BJ (cell line): ENCODE measurements around the gene BBIP1. TPM values are rescaled to one million over a fixed set of nuclear protein-coding genes. Genes with fewer than 3 reads are reported as not detected.

Experiments
- CTCF ChIA-PET: fragments of 350-600 bp; formaldehyde crosslinking; extraction: SDS; loops from one replicate; lab custom pipeline; 2021; ENCODE audit warnings: antibody characterized with exemption, inconsistent platforms; lab: Yijun Ruan, JAX
- POLR2A ChIA-PET: fragments of 300-600 bp; sonication (Branson Sonifier 250); formaldehyde crosslinking; extraction: SDS; loops from one replicate; lab custom pipeline; 2021; ENCODE audit warnings: antibody characterized with exemption; lab: Charles Lee
- DNase-seq: peaks from one replicate; pipeline ENCODE4 v3.0.0-alpha.2; 2011; ENCODE audit warnings: low read depth
- H3K27me3 ChIP-seq: 2 replicates; pipeline ENCODE4 v1.6.0; 2011; ENCODE audit warnings: low read length; ENCODE audit not compliant: control insufficient read depth, insufficient read depth
- H3K36me3 ChIP-seq: 2 replicates; pipeline ENCODE4 v1.5.1; 2011; ENCODE audit warnings: low read length; ENCODE audit not compliant: control insufficient read depth, insufficient read depth
- H3K4me3 ChIP-seq: 2 replicates; pipeline ENCODE4 v1.5.1; 2011; ENCODE audit warnings: low read depth, mild to moderate bottlenecking, control low read depth, low read length
- polyA minus RNA-seq: library from RNA; depleted of rRNA, polyadenylated mRNA; stranded (reverse); fragments of >200 nt; gene quantifications from 2 replicates; pipeline ENCODE4 v1.2.3, GENCODE V29; 2011; rRNA and poly(A)+ RNA removed
- polyA plus RNA-seq: library from polyadenylated mRNA; depleted of rRNA; stranded (reverse); fragments of >200 nt; gene quantifications from 2 replicates; pipeline ENCODE4 v1.2.3, GENCODE V29; 2011; rRNA removed
- TF ChIP-seq, protein P1 (sequence below): IDR thresholded peaks from 2 replicates; pipeline ENCODE4 v1.5.1; 2011; ENCODE audit warnings: low read depth, mild to moderate bottlenecking, control low read depth, inconsistent platforms, low read length, moderate library complexity; ENCODE audit not compliant: insufficient read depth

BBIP1 gene, protein sequence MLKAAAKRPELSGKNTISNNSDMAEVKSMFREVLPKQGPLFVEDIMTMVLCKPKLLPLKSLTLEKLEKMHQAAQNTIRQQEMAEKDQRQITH
- 11.0 and 29.8 TPM in 2 replicates for polyA plus RNA-seq
- polyA minus RNA-seq = 4.9 and 6.4 TPM in 2 replicates

DNA sequence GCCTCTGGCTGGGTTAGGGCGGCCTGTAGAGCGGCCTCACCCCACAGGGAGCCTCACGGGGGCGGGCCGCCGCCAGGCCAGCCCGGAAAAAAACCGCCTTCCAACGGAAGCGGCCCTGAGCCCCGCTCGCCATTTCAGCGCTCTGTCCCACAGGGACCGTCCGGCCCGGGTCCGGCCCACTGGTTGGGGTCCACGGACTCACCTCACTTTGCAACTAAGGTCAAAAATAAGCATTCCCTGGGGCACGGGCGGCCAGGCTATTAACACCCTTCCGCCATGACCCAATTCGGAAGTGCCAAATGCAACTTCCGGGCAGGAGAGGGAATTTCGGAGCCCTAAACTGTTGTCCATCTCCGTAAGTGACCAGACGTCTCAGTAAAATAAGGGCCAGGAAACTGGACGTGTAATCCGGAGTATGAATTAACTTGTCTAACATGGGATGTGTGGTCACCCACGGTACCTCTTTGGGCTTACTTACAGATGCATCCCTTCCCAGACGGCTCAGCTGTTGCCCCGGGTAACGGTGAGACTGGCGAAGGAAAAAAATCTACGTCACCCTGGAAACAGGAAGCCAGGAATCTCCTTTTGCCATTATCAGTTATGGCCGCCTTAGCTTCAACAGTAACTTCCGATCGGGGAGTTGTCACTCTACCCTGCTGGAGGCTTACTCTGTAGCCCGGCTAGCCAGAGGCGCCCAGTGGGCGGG is at the start of gene BBIP1:
Gene BBIP1, minus strand, starts transcription at position 538 of the 706 bp plus-strand sequence. CDS start 1,023 bp downstream, outside the sequence.
- TF ChIP-seq, protein P1, sequence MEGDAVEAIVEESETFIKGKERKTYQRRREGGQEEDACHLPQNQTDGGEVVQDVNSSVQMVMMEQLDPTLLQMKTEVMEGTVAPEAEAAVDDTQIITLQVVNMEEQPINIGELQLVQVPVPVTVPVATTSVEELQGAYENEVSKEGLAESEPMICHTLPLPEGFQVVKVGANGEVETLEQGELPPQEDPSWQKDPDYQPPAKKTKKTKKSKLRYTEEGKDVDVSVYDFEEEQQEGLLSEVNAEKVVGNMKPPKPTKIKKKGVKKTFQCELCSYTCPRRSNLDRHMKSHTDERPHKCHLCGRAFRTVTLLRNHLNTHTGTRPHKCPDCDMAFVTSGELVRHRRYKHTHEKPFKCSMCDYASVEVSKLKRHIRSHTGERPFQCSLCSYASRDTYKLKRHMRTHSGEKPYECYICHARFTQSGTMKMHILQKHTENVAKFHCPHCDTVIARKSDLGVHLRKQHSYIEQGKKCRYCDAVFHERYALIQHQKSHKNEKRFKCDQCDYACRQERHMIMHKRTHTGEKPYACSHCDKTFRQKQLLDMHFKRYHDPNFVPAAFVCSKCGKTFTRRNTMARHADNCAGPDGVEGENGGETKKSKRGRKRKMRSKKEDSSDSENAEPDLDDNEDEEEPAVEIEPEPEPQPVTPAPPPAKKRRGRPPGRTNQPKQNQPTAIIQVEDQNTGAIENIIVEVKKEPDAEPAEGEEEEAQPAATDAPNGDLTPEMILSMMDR = no peak
- DNase-seq = peak; percentile 100
- ChIA-PET POLR2A (interaction anchor here (0.6 to 1.0 kb wide), 9 partner anchors 23 to 879 kb away, joined by 3 to 8 read pairs (median 3); no protein-coding TSS in a partner anchor), CTCF (interaction anchor here (0.5 to 2.0 kb wide), 7 partner anchors 9 to 608 kb away, joined by 3 to 5 read pairs (median 3); no protein-coding TSS in a partner anchor)
- Histone ChIP-seq H3K36me3 (no peaks in the 10 kb centered on the region), H3K27me3 (no peaks in the 10 kb centered on the region), H3K4me3 (peak within 1 kb of the TSS; percentile 77)

DNA sequence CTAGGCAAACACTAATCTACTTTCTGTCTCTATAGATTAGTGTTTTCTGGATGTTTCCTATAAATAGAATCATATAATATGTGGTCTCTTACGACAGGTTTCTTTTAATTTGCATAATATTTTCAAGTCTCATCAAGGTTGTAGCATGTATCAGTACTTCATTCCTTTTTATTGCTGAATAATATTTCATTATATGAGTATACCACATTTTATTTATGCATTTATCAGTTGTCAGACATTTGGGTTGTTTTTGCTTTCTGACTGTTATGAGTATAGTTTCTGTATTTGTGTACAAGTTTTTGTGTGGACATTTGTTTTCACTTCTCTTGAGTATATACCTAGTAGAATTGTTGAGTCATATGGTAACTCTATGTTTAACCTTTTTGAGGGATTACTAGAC is 48.7 kb upstream of the BBIP1 start:
- POLR2A ChIA-PET = no interaction called here
- H3K36me3 ChIP-seq = no peaks in the 10 kb centered on the region
- H3K27me3 ChIP-seq = no peaks in the 10 kb centered on the region
- DNase-seq = no peak
- no peak overlapping the region for H3K4me3 ChIP-seq
- TF ChIP-seq, protein P1 = no peak
- CTCF ChIA-PET = no interaction called here

DNA sequence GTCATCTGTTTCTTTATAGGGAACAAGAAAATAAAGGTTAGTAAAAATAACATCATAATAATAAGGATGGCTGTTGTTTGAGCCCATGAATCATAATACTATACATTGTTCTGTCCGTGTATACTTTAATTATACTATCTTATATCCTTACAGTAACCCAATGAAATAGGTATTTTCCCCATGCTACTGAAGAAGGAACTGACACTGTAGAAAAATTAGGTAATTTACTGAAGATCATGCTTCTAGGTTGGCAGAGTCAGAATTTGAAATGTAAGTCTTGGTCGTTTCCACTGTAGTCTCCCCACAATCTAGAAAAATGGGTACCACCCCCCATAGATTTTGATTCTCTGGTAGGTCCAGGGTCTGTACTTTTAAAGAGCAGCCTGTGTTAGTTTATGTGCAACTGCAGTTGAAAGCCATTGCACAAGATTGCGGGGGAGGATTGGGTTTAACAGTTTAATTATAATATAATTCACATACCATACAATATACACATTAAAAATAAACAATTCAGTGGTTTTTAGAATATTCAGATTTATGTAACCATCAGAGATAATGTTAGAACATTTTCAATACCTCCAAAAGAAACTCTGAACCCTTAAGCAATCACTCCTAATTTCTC is 48.1 kb upstream of the BBIP1 start:
- Histone ChIP-seq H3K4me3 (no peak overlapping the region), H3K36me3 (no peaks in the 10 kb centered on the region), H3K27me3 (no peaks in the 10 kb centered on the region)
- ChIA-PET CTCF (no interaction called here), POLR2A (no interaction called here)
- TF ChIP-seq, protein P1 = no peak
- no peak for DNase-seq

DNA sequence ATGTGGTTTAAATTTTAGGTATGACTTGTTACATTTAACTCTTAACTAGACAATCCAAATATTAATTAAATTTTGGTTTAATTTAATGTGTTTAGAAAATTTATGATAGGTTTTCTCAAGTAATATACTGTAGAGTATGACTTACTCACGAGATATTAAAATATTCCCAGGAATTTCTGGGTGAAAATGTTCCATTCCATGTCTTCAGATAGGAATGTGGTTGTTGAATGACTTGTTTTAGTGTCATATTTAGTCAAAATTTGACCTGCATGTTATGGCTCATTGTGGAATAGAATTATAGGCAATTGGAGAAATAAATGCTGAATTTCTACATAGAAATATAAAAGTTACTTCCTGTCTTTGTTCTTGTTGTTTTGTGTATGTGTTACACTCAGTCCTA is 47.2 kb upstream of the BBIP1 start:
- no peak for DNase-seq
- ChIA-PET CTCF (no interaction called here), POLR2A (no interaction called here)
- H3K27me3 ChIP-seq = no peaks in the 10 kb centered on the region
- no peaks in the 10 kb centered on the region for H3K36me3 ChIP-seq
- H3K4me3 ChIP-seq = no peak overlapping the region
- TF ChIP-seq, protein P1 = no peak

DNA sequence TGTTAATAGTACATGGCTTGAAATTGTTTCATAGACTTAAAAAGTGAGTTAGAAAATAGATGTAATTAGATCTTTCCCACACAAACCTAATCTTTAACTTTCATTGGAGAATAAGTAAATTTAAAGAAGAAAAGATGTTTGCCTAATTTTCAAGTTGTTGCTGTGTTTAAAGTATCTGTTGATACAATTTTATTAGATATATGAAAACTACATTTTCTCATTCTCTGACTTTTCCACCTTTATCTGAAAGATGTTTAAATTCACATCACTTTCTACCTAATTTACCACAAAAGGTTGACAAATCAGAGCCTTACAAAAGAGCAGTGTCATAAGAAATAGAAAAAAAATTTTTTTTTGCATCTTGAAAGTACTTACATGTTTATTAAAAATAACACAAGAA is 46.2 kb upstream of the BBIP1 start:
- DNase-seq = no peak
- H3K27me3 ChIP-seq = no peaks in the 10 kb centered on the region
- TF ChIP-seq, protein P1 = no peak
- no peak overlapping the region for H3K4me3 ChIP-seq
- ChIA-PET POLR2A (interaction anchor here (0.6 kb wide), 1 partner anchor 256 kb away, joined by 3 read pairs; no protein-coding TSS in a partner anchor), CTCF (no interaction called here)
- H3K36me3 ChIP-seq = no peaks in the 10 kb centered on the region
